Measurements from ENCODE around the gene OTOG. TPM values are rescaled to one million over a fixed set of nuclear protein-coding genes. Genes with fewer than 3 reads are reported as not detected.

The OTOG gene
- total RNA-seq, 1 experiment from 2014 or later: not detected

- Histone ChIP-seq H2AFZ (ENCODE audit: low read length) (no peak overlapping the region), H3K9me3 (ENCODE audit: low read length) (no peaks in the 10 kb centered on the region), H3K4me1 (ENCODE audit: insufficient read depth, low read length) (no peaks in the 10 kb centered on the region), H4K20me1 (ENCODE audit: low read length) (no peaks in the 10 kb centered on the region), H3K79me2 (ENCODE audit: low read length) (no peaks in the 10 kb centered on the region), H3K9me2 (replicated peaks; ENCODE audit: low read length) (no peaks in the 10 kb centered on the region), H3K36me3 (ENCODE audit: low read depth, low read length) (no peaks in the 10 kb centered on the region), H3K4me2 (ENCODE audit: low read length) (no peak overlapping the region), H3K27me3 (ENCODE audit: low read length) (peaks cover 55% of the 10 kb centered on the region), H3K4me3 (ENCODE audit: low read length) (no peak overlapping the region), H3F3A (ENCODE audit: low read length, unreplicated experiment) (no peaks in the 10 kb centered on the region), H3K27ac (ENCODE audit: low read length) (no peak overlapping the region), H3K9ac (ENCODE audit: low read length) (no peak overlapping the region)
- no TSS peak for BruUV-seq (replicated peaks)
- TF ChIP-seq EZH2 (IDR thresholded peaks at IDR 0.05; ENCODE audit: low read length, unreplicated experiment) (no peak), EZH2phosphoT487 (IDR thresholded peaks at IDR 0.05; ENCODE audit: borderline replicate concordance, low read length) (no peak)
- TF ChIP-seq, protein P1, sequence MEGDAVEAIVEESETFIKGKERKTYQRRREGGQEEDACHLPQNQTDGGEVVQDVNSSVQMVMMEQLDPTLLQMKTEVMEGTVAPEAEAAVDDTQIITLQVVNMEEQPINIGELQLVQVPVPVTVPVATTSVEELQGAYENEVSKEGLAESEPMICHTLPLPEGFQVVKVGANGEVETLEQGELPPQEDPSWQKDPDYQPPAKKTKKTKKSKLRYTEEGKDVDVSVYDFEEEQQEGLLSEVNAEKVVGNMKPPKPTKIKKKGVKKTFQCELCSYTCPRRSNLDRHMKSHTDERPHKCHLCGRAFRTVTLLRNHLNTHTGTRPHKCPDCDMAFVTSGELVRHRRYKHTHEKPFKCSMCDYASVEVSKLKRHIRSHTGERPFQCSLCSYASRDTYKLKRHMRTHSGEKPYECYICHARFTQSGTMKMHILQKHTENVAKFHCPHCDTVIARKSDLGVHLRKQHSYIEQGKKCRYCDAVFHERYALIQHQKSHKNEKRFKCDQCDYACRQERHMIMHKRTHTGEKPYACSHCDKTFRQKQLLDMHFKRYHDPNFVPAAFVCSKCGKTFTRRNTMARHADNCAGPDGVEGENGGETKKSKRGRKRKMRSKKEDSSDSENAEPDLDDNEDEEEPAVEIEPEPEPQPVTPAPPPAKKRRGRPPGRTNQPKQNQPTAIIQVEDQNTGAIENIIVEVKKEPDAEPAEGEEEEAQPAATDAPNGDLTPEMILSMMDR (conservative IDR thresholded peaks at IDR 0.05; ENCODE audit: low read depth, low read length): no peak
- DNase-seq (no peak), ATAC-seq (no peak)
- ChIA-PET CTCF (no interaction called here), POLR2A (ENCODE audit: unreplicated experiment) (no interaction called here)
- intact Hi-C loops (cut with micrococcal nuclease): no loop called here
Observed at GRCh38 chr11:17579451-17579850, 32.4 kb downstream of the OTOG start.

- no peak overlapping the region for H3K27ac ChIP-seq (ENCODE audit: low read length)
- no peaks in the 10 kb centered on the region for H3K36me3 ChIP-seq (ENCODE audit: low read depth, low read length)
- no peak overlapping the region for H3K4me2 ChIP-seq (ENCODE audit: low read length)
- no peak overlapping the region for H2AFZ ChIP-seq (ENCODE audit: low read length)
- CTCF ChIA-PET: no interaction called here
- DNase-seq: no peak
- TF ChIP-seq EZH2 (IDR thresholded peaks at IDR 0.05; ENCODE audit: low read length, unreplicated experiment) (no peak), EZH2phosphoT487 (IDR thresholded peaks at IDR 0.05; ENCODE audit: borderline replicate concordance, low read length) (no peak)
- TF ChIP-seq, protein P1 (conservative IDR thresholded peaks at IDR 0.05; ENCODE audit: low read depth, low read length): no peak
- intact Hi-C loops (cut with micrococcal nuclease): no loop called here
- no peaks in the 10 kb centered on the region for H3F3A ChIP-seq (ENCODE audit: low read length, unreplicated experiment)
- no peak overlapping the region for H3K4me3 ChIP-seq (ENCODE audit: low read length)
- no TSS peak for BruUV-seq (replicated peaks)
- H3K4me1 ChIP-seq (ENCODE audit: insufficient read depth, low read length): no peaks in the 10 kb centered on the region
- H3K79me2 ChIP-seq (ENCODE audit: low read length): no peaks in the 10 kb centered on the region
- no peaks in the 10 kb centered on the region for H3K9me3 ChIP-seq (ENCODE audit: low read length)
- H3K9me2 ChIP-seq (replicated peaks; ENCODE audit: low read length): no peaks in the 10 kb centered on the region
- no peaks in the 10 kb centered on the region for H4K20me1 ChIP-seq (ENCODE audit: low read length)
- H3K9ac ChIP-seq (ENCODE audit: low read length): no peak overlapping the region
- peaks cover 63% of the 10 kb centered on the region for H3K27me3 ChIP-seq (ENCODE audit: low read length)
- POLR2A ChIA-PET (ENCODE audit: unreplicated experiment): no interaction called here
- ATAC-seq: no peak
Observed at GRCh38 chr11:17580271-17580670, 33.2 kb downstream of the OTOG start.

DNA sequence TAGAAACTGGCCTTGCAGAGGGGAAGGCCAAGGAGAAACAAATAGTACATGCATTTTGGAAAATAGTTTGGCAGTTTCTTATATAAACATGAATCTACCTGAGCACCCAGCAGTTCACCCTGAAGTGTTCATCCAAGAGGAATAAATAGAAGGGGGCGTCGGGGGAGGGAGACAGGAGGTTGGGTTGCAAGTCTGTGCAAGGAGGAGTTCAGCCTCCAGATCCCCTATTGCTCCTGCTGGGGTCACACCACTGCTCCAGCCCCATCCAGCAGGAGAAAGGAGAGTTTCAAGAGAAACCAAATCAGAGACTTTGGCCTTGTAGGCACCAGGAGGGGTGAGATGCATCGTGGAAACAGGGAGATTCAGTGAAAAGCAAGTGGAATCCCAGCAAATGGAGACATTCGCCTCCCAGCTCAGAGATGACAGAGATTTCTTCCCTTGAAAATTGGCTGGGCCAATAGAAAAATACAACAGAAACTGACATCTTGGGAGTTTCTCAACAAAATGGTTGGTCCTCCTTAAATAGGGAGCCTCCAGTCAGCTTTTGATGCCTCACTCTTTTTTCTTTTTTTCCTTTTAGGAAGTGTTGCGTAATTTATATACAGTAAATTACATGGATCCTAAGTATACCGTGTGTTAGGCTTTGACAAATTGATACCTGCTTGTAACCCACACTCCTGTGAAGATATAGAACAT is 34.1 kb downstream of the OTOG start:
- ATAC-seq (no peak), DNase-seq (no peak)
- Histone ChIP-seq H3F3A (ENCODE audit: low read length, unreplicated experiment) (no peaks in the 10 kb centered on the region), H3K36me3 (ENCODE audit: low read depth, low read length) (no peaks in the 10 kb centered on the region), H3K4me3 (ENCODE audit: low read length) (no peak overlapping the region), H3K4me2 (ENCODE audit: low read length) (no peak overlapping the region), H3K27ac (ENCODE audit: low read length) (no peak overlapping the region), H3K4me1 (ENCODE audit: insufficient read depth, low read length) (no peaks in the 10 kb centered on the region), H4K20me1 (ENCODE audit: low read length) (no peaks in the 10 kb centered on the region), H3K27me3 (ENCODE audit: low read length) (peaks cover 67% of the 10 kb centered on the region), H3K9me2 (replicated peaks; ENCODE audit: low read length) (no peaks in the 10 kb centered on the region), H2AFZ (ENCODE audit: low read length) (no peak overlapping the region), H3K79me2 (ENCODE audit: low read length) (no peaks in the 10 kb centered on the region), H3K9me3 (ENCODE audit: low read length) (no peaks in the 10 kb centered on the region), H3K9ac (ENCODE audit: low read length) (no peak overlapping the region)
- ChIA-PET POLR2A (ENCODE audit: unreplicated experiment) (no interaction called here), CTCF (no interaction called here)
- no peak for TF ChIP-seq EZH2phosphoT487 (IDR thresholded peaks at IDR 0.05; ENCODE audit: borderline replicate concordance, low read length)
- TF ChIP-seq EZH2 (IDR thresholded peaks at IDR 0.05; ENCODE audit: low read length, unreplicated experiment): no peak
- TF ChIP-seq, protein P1 (conservative IDR thresholded peaks at IDR 0.05; ENCODE audit: low read depth, low read length): no peak
- intact Hi-C loops (cut with micrococcal nuclease): no loop called here
- no TSS peak for BruUV-seq (replicated peaks)
